GM18502 (cell line): Measurements from ENCODE around the gene FGFR2.

Experiments used
- ATAC-seq: cut with Tn5 transposase; IDR thresholded peaks from one replicate; pipeline ENCODE4 v1.9.1; 2021; ENCODE audit warnings: mild to moderate bottlenecking; ENCODE audit not compliant: unreplicated experiment, poor library complexity

FGFR2 gene

DNA sequence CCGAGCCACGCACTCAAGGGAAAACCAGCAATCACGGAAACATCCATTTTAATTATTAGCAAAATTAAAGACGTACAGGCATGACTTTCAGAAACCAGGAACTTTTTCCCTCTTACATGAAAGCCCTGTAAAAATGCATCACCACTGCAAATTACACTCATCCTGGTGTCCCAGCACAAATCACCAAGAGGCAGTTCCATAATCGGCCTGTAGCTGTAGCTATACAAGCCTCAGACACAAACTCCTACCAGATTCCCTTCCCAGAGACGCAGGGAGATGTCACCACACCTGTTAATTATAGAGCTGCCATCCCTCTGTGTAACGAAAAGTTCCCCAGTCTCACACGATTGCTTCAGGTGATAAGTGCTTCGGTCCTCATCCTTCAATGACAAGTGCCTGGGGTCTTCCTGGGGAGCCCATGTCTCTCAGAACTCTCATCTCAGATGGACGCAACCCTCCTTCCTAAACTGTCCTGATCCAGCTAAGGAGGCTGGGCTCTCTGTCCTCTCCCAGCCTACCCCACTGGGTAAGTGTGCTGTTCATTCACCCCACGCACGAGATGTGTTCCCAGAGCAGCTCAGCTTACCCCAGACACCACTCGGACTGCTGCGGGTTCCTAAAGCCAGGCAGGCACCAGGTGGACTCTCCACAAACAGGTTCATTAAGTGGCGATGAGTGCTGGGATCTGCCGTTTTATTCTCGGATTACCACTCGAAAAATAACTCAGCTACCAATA, 5.9 kb downstream of the FGFR2 start:
- no peak for ATAC-seq

DNA sequence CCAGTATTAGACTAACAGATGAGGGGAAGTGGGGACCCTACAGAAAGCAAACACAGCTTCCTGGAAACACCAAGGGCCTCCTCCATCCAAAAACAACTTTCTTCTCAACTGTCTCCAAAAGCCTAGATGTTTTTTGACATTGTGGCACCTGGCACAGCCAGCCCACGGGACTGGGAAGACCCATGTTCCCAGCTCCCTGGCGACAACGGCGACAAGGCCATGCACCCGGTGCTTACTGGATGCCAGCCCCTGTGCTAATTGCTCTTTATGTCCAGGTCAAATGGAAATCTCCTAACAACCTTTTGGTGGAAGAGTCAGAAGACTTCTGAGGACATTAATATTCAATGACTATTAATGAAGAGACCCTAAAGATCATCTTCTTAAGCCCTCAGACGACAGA, 7.1 kb downstream of the FGFR2 start:
- no peak for ATAC-seq

DNA sequence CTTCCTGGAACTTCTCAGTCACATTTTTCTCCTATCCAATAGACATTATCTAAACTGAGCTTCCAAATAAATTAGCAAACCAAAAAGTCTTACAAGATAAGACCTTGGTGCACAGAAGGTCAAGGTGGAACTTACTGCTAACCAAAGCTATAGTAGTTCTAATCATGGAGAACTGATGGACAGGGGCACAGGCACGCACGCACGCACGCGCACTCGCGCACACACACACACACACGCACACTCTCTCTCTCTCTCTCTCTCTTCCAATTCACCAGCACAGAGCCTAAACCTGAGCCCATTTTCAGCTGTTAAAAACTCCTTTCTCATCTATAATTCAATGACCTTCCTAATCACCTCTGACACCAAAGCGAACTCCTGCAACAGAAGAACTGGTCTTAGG, 7.5 kb downstream of the FGFR2 start:
- no peak for ATAC-seq

DNA sequence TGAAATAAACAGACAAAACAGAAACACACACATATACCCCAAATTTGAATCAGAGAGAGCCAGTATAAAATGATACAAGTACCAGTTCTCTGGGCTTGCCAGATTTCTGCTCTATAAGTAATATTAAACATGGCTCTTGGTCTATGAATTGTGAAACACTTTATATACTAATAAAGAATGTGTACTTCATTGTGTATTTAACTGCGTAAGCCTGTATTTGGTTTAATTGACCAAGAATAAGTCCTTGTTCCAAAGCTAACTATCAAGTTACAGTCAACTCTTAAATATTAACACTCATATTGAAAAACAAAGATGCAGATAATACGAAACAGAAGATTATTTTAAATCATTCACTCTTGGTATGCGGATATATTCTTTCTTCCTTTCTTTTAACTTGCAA, 8.7 kb downstream of the FGFR2 start:
- ATAC-seq: no peak

DNA sequence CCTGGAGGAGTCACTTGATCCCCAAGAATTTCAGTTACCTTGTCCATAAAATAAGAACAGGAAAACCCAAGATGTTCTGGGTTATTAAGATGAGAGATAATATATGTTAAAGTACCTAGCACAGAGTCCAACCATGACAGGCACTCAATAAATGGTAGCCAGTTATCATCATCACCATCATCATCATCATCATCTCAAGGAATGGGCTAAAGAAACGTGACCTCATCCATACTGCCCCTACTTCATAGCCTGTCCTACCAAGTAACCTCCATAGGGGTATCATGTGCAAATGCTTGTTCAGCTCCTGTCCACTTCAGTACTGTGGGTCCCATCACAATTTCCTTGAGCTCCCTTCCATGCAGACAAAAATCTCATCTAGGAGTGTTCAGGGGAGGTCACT, 14.4 kb downstream of the FGFR2 start:
- ATAC-seq: no peak

DNA sequence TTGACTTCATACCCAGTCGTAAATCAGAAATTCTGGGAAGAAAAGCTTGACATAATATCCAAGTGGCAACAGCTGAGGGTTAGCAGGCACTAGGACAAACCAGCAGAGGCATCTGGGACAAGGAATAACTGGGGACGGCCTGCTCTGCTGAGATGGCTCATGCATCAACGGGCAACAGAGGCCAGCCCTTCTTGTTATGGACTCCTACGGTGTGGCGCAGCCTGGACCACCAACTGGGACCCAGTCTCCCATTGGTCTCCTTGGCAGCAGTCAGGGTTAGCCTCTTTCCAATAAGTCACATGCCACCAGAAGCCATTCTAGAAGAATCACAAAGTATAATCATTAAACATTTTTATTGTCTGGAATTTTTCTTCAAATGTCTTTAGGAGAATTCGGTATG, 15.0 kb downstream of the FGFR2 start:
- no peak for ATAC-seq

DNA sequence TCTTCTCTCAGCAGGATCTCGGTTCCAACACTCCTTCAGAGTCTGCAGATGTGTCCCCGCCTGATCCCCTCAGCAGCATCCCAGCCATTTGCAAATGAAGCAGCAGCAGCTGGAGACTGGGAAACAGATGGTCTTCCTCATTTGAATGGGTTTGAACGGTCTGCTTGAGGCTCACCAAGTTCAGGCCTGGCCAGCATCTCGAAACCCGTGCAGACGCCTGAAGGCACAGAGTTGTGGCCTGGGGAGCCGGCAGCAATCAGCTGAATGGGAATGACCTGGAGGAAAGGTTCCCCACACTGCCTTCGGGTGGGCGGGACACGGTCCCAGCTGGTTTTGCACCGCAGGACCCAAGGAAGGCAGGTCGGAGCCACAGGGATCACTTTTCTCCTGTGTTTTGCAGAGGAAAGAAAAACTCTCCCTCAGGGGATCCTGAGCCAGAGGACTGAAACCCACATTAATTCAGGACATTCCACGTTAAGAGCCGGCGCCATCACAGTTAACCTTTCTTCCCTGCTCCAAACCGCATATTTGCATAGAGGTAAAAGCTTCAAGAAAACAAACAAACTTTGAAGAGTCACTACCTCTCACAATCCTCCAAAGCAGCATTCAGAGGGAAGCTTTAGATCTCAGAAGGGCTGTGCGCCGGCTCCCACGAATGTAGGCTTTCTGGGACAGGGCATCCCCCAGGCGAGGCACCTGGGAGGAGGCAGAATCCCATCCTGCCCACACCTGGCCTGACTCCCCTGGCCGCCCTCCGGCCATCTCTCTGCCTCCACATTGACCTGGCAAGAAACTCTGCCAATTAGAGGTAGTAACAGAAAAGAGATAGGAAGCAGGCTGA, 17.7 kb downstream of the FGFR2 start:
- no peak for ATAC-seq

DNA sequence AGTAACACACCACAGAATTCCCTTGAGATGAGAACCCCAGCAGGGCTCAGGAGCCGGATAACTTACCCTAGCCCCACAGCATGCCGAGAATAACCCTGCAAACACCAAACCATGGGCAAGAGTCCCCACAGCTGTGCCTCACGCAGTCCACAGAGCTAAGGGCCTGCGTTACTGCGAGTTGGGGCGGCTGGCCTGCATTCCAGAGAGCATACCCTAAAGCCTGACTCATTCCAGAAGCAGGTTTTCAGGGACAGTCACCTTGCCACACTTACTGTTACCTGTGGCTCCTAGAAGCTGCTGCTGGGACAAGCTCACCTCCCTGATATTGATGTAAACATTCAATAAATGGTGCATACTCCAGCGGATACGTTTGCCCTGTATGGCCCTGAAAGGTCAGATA, 18.6 kb downstream of the FGFR2 start:
- ATAC-seq: no peak

DNA sequence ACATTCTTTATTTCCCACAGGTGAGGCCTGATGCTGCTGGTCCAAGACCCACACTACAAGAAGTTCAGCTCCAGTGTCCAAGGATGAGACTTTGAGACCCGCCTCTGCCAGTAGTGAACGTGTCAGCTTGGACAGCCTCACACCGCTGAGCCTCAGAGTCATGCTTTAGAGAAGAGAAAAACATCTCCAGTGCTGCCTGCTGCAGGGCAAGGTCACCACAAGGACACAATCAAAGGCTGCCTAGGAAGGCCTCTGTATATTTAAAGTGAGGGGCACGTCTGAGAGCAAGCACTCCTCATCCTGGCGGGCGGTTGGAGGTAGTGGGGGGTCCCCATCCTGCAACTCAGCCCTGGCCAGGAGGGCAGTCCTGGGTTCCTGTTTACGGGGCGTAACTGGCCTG, 19.3 kb downstream of the FGFR2 start:
- no peak for ATAC-seq

DNA sequence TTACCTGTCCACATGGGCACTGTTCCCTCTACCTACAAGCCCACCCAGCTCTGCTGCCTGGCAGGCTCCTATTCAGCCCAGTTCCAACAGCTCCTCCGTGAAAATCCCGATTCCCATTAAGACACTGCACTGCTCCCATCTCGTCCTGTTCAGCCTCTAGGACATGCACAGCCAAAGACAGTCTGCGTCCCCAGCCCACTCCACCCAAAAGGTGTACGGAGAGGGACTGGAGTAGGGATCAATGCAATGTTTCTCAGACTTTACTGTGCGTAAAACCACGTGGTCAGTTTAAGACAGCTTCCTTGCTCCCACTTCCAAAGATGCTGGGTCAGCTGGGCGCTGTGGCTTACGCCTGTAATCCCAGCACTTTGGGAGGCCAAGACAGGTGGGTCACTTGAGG, 19.9 kb downstream of the FGFR2 start:
- no peak for ATAC-seq

DNA sequence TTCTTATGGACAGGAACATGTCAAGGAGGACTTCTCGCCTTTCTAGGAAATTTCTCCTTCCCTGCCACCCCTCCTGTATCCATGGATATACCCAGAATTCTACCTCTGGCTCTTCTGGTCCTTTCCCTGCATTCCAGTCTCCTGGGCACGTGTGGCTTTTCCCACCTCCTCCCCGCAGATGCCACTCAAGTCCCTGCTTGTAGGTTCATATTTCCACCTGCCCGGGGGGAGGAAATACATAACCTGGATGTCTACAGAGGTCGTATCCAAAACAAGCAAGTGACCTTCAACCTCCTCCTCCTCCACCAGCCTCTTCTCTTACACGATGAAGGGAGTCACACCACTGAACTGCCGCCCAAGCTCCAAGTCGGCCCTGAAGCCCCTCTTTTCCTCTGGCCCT, 20.7 kb downstream of the FGFR2 start:
- ATAC-seq: no peak

DNA sequence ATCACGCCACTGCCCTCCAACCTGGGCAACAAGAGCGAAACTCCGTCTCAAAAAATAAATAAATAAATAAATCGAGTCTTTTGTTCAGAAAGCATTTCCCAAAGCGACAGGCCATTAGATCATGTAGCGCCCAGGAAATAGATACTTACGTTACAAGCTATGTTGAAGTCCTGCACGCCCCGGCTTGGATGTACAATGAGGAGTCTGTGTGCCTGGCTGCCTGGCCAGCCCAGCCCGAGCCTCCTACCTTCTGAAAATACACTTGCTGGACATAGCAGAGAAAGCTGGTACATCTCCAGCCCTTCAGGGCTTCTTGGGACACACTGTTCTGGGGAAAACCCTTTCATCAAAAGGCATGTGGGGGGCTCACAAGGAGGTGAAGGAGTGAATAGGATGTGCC, 22.1 kb downstream of the FGFR2 start:
- ATAC-seq: no peak

DNA sequence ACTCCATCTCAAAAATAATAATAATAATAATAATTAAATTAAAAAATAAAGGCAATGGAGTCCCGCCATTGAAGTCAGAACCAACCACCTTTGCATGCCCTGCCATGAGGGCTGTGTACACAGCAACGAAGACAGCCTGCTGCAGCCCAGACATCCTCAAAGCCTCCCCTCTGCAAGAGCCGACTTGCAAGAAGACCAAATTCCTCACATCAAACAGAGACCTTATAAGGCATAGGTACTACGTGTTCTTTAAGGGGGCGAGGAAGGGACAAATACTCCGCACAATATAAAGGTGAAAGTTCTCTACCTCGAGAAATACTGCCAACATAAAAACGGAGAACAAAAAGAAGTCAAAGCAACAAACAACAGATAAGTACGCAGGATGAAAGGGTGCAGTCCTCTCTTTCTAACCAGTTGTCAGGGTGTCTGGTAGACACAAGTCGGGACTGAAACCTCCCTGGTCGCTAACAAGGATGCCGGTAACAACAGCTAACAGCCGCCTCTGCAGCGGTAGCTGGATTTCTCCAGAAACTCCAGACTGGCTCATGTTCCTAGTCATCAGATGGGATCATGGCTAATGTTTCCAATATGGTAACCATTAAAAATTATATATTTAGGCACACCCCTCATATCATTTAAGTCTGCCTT, 23.6 kb downstream of the FGFR2 start:
- no peak for ATAC-seq

DNA sequence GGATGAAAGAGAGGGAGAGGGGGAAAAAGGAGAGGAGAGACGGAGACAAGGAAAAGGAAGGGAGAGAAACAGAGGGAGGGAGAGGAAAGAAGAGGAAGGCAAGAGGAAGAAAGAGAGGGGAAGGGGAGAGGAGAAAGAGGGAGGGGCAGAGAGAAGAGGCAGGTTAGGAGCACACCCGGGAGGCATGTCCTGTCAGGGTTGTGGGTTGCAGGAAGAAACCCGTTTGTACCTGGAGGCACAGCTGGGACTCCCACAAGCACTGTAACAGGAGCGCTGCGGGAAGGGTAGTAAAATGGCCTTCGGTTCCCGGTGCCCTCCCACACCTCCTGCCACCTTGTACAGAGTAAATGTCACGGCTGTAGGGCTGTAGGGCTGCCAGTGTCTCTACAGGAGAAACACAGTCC, 24.7 kb downstream of the FGFR2 start:
- no peak for ATAC-seq

DNA sequence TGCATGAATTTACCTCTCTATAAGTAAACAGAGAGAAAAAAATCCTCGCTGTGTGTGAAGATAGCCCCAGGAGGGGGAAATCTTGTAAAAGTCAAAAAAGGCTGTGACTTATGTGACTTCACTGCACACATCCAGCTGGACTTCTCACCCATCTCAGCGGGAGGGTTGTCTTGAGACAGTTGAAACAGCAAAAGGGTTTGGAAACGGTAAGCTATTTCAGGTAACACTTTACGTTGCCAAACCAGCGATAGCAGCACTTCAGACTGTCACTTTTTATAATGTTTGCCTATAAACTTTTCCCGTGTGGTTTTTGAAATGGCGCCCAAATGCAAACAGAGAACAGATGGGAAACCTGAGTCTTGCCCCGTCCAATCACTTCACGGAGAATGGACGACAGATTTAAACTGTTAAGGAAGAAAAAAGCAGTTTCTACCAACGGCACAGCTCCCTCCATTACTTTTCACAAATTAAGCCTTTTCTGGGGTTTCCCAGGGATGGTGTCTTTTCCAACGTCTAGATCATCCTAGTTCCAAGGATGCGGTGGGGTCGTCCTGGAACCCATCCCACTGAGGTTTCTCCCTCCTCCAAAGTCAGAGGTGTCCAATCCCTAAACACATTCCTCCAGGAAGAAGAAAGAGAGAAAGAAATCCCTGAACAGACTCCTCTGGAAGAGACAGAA, 25.2 kb downstream of the FGFR2 start:
- ATAC-seq: no peak

DNA sequence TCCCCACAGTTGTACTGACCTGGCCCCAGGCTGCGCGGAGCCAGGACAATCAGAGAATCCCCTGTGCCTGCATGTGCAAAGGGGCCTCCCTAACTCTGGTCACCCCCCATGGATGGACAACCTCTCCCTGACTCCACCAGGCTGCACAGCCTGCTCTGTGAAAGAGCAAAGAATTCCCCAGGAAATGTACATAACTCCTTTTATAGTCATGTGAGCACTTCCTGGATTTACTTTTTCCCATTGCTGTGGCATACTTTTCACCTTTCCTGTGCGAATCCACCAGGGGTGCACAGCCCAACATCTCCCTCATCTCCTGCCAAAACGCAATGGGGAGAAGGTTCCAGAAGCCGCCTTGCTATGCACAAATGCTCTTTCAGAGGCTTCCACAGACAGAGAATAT, 27.9 kb downstream of the FGFR2 start:
- ATAC-seq: no peak

DNA sequence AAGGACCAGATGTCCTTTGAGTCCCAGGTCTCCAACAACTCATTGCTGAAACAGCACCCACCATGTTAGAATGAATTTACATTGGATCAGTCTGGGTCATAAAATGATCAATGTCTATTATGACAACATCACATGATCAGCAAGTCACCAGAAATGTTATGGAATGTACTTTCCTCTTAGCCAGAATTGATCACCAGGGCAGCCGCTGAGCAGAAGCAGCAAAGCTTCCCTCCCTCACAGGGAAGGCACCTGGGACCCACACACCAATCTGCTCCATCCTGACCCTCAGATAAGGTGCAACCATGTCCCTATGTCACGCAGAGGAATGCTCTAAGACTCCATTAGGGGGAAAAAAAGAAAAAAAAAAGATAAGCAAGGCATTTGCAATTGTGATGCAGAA, 30.0 kb downstream of the FGFR2 start:
- ATAC-seq: no peak

DNA sequence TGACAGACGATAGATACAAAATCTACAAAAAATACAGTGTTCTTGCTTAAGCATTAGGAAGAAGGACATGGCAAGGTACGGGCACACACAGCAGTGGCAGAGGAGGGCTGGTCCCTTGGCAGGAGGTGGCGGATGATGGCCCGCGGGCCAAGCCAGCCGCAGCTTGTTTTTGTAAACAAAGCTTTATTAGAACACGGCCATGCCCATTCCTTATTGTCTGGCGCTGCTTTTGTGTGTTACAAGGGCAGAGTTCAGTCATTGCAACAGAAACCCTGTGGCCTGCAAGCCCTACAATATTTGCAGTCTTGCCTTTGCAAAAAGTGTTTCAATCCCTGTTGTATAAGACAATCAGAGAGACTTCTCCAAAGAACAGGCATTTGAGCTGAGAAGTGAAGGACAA, 30.7 kb downstream of the FGFR2 start:
- ATAC-seq: no peak

DNA sequence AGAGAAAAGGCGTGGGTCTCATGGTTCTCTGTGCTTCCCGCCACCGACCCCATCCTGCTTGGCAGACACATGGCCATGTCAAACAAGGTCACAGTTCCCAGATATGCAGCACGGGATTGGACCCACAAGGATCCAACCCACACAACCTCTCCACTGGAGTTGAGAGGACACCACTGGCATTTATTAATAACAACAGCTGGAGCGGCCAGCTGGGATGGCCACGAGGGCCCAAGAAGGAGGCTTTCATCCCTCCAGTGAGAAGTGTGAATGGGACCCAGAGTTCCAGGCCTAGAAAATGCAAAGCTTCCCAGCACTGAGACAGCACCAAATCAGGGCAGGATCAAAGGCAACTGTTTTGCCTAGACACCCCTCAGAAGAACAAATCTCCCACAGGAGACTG, 31.5 kb downstream of the FGFR2 start:
- ATAC-seq: no peak

DNA sequence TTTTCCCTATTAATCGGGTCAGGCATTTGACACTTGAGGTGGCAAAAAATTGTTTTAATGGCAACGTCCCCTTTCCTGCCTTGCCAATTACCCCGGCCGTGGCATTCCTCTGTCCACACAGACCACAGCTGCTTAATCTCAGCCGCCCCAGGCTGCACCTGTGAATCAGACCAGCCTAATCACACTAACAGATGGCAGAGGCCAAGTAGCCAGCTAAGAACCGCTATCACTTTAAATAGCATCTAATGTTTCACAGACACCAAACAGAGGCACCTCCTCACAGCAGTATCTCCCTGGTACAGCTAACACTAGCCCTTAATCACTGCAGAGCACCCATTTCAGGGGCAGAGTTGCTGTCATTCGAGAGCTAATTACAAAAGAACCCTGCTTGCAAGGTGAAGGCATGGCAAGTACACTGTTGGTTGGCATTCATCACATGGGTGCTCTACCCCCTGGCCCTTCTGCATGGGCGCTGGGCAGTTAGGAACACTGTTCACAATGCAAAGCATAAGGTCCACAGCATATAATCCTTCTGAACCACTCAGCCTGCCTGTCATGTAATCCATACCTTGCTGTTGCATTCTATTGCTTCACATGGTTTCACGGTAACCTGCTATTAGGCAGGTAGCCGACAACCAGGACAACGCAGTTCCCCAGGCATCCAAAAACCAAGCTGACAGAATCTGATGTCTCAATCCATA, 38.8 kb downstream of the FGFR2 start:
- ATAC-seq: no peak
